LNCAP (cell line): ENCODE measurements around the gene PRKCH.

Experiments used
- TF ChIP-seq, protein P1 (sequence below): fragments of 450-650 bp; IDR thresholded peaks from 2 replicates; pipeline ENCODE4 v1.5.1; 2017; ENCODE audit warnings: mild to moderate bottlenecking

PRKCH gene

DNA sequence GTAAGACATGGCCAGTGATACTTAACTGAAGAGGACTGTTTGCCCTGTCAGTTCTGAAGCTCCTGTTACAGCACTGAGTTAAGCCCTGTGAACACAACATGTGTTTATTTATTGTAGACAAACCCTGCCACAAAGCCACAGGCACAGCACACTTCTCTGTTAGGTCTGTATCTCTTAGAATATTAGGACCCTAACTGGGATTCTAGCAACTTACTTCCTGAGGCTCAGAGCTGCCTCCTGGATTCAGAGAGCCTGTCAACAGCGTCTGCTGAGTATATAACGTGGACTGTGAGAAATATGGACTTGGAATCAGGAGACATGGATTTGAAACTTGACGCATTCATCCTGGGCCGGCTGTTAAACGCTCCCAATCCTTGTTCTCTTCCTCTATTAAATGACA is 238.9 kb downstream of the PRKCH start:
- TF ChIP-seq, protein P1, sequence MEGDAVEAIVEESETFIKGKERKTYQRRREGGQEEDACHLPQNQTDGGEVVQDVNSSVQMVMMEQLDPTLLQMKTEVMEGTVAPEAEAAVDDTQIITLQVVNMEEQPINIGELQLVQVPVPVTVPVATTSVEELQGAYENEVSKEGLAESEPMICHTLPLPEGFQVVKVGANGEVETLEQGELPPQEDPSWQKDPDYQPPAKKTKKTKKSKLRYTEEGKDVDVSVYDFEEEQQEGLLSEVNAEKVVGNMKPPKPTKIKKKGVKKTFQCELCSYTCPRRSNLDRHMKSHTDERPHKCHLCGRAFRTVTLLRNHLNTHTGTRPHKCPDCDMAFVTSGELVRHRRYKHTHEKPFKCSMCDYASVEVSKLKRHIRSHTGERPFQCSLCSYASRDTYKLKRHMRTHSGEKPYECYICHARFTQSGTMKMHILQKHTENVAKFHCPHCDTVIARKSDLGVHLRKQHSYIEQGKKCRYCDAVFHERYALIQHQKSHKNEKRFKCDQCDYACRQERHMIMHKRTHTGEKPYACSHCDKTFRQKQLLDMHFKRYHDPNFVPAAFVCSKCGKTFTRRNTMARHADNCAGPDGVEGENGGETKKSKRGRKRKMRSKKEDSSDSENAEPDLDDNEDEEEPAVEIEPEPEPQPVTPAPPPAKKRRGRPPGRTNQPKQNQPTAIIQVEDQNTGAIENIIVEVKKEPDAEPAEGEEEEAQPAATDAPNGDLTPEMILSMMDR = no peak

DNA sequence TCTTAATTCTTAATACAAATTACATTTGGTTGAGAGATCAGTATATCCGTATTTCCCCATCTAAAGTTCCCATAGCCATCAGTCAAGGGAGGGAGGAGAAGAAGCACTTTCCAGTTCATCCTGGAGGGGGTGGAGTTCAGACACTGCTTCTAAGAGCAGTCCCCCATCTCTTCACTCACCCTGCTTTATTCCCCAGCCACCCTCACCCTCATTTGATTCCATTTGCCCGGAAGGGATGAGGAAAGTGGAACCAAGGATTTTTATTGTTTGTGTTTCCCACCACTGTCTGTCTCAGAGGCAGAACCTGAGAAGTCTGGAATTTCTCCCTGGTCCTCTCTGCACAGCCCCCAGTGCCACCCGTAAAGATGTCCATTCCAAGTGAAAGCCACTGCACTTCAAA is 239.7 kb downstream of the PRKCH start:
- TF ChIP-seq, protein P1 = no peak

DNA sequence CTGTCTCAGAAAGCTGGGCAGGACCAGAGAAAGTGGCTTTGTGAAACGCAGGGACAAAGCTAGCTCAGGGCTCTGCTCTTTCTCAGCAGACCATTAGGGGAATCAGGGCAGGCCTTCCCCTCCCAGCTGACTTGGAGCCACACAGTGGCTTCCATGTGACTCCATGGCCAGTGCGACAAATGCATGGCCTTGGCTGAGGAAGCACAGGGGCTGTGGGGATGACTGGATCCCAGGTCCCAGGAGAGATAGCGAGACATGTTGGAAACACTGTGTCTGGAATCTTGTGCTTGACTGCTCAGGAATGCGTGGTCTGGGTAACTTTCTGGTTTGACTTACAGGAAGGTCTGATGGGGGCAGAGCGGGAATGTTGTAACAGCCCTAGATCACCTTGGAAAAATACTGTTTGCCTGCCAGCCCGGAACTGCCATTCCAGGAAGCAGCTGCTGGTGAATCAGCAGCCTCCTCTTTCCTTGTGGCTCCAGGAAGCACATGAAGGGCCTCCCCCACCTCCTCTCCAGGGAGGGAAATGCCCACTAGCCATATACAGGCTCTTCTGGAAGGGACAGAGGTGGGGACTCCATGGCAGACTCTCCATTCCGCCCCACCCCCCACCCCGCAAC is 240.4 kb downstream of the PRKCH start:
- TF ChIP-seq, protein P1 = no peak

DNA sequence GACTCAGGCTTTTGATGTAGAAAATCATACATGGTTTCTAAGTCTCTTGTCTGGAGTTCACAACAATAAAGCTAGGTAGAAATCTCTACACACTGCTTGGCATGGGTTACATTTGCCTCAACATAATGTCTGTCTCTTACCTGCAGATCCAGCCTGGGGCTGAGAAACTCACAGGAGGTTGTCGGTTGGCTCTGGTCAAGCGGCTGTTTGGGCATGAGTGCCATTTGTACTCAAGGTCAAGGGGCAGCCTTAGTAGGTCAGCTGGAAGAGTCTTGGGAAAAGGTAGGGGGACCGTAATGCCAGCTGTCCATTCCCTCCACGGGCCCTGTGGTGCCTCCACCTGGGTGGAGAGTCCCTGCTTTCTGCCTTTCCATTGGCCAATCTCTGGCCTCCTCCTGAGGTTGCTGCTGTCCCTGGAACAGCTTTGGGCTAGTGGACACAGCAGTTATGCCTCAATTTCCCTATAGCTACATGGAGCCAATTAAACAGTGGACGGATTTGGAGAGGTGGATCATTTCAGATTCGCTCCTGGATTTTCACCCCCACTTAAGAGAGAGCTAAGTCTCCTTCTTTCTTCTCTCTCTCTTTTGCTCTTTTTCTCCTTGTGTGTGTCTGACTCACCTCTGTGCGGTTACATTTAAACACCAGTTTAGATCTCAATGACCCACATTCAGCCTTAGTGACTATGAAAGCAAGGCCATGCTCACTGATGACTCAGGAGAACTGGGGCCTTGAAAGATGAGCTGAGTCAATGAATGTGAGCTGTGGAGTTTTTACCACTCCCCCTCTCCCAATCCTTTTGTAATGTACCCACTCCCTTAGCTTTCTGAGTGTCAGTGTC is 241.2 kb downstream of the PRKCH start:
- TF ChIP-seq, protein P1 = no peak

DNA sequence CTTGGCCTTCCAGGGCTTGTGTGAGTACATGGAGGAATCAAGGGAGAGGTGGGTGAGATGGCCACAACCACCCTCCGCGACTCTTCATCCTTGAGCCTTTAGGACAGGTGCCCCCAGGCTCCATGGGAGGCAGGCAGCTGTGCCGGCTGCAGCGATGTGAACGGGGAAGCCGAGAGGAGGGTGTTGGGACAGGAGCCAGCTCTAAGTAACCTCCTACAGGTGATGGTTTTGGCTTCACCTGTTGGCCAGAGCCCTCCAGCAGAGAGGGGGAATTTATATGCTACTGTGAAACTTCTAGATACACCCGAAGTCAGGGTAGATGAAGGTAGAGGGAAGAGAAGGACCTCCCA is 241.8 kb downstream of the PRKCH start:
- TF ChIP-seq, protein P1 = no peak

DNA sequence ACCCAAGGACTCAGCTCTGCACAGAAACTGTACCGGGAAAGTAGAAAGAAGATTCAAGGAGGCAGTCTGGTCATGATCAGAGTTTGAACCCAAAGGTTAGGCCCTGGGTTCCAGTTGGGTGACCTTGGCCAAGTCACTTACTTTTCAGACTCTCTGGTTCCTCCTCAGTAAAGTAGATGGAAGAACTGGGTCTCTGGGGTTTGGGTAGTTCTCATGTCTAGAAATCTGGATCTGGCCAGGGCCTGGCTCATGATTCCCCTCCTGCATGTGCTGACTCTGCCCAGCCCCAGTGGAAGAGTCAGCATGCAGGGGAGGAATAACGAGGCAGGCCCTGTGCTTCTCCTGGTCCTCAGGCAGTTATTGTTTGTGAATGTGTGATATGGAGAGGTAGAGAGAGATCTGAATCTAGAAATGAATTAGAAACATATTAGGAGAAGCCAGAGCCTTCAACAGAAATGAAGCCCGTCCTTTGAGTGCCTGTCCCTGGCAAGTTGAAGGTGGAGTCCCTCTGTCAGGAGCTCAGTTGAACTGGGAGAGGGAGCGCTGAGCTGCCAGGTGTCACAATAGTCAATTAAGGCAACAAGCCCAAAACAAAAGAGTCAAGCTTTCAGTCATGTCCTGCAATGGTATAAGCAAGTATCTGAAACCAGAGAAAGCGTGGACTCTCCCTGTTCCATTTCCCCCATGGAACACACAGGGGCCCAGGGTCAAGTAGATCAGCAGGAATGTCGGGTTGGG is 242.7 kb downstream of the PRKCH start:
- TF ChIP-seq, protein P1 = no peak

DNA sequence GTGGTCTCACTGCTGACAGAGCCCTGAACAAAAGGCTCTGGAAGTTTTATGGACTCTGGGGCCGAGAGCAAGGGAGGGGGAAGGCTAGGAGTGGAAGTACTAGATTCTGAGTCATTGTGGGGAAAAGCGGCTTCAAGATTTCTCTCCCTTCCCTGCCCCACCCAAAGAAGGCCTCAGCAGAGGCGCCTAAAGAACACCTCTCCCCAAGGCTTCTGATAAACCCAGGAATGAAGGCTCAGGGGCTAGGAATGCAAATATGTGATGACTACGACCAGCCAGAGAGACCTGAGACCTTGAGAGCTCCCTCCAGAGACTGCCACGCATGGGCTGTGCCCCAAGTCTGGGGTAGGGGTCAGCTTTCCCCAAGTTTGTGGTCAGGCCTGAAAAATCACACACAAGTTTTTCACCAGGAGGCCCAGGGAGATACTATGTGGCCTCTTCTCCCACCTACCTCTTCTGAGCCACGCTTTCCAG is 243.3 kb downstream of the PRKCH start:
- TF ChIP-seq, protein P1 = no peak
